DMS153 (cell line): ENCODE results near the gene TRHDE.

Experiments
- DNase-seq: peaks from one replicate; lab custom pipeline; 2025; lab: John Stamatoyannopoulos, UW

Gene TRHDE

DNA sequence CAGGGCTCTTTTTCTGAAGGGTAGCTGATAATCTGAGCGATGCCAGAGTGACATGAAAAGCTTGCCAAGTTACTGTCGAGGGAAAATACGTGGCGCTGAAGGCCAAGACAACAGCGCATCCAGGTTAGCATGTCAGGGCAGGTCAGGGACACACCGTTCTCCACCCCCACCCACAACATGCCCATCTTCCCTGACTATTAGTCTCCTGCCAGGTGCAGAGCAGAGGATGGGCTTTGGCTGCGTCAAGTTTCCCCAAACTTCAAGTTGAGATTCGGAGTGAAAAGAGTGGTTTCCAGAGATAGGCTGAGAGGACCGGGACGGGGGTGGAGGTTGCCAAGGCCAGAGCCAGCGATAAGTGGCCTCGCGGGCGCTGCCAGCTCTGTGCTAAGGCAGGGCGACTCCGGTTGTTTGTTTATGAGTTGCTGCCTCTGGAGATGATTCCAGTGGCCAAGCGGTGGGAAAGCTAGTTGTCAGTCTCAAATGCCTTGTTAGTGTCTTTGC is 1.7 kb downstream of the TRHDE start:
- no peak for DNase-seq

DNA sequence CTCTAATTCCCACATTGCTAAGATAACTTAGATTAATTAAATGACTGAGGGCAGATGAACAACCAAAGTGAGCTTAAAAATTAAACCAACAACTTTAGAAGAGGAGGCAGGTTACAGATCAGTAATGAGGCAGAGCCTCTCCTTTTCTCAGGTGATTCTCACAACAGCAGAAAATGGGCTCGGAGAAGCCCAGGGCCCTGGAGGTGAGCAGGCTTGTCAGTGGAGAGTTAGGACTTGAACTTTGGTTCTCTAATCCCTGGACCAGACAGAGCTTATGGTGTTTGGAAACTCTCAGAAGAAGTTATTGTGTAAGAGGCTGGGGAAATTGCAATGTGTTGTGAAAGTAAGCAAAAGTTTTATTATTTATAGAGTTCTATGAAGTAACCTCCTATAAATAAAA is 2.8 kb downstream of the TRHDE start:
- DNase-seq = no peak

DNA sequence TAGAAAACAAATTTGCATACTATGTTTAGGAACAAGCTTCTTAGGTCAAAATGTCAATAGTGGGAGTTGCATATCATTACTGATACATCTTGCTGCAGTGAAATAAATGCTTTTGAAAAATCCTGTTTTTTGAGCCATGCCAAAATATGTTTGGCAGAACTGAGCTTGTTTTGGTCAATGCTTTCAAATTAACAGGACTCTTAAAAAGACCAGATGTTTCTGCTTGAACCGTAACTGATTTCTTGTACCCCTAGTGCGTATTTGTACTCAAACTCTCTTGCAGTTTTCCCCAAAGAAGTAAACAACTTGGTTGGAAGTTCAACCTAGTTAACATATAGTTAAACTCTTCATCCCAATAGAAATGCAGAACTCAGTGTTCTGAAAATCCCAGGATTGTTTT is 3.4 kb downstream of the TRHDE start:
- no peak for DNase-seq

GRCh38 chr12:72276181-72276805 is 4.1 kb downstream of the TRHDE start:
- no peak for DNase-seq

GRCh38 chr12:72277415-72277814 is 5.2 kb downstream of the TRHDE start:
- DNase-seq = no peak

- DNase-seq = no peak
Measured at GRCh38 chr12:72278894-72279293, 6.7 kb downstream of the TRHDE start.

DNA sequence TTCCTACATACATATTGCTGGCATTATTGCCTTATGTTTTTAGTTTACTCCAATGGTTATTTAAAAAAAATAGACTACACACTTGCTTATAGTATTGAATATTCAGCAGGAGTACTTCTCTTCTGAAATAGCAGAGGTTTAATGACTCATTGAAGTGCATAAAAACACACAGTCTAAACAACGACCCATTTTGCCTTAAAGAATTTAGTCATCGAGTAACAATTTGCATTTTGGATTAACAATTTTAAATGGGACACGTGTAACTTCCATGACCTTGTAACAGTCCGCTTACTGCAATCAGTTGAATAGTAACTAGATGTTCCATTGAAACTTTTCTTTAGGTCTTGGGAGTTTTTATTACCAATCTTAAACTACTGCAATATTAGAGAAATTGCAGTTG is 9.0 kb downstream of the TRHDE start:
- no peak for DNase-seq

DNA sequence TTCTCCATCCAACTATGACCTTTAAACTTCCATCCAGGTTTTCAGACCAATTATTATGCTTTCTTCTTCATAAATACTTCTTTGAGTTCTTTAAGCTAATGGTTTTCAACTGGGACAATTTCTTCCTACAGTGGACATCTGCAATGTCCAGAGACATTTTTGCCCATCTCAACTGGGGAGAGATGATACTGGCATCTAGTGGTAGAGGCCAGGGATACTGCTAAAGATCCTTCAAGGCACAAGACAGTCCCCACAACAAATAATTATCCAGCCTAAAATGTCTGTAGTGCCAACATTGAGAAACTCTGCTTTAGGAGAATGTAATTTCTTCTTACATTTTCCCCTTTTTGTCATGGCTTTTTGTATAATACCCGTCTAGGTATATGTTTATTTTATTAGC is 10.6 kb downstream of the TRHDE start:
- DNase-seq = no peak

DNA sequence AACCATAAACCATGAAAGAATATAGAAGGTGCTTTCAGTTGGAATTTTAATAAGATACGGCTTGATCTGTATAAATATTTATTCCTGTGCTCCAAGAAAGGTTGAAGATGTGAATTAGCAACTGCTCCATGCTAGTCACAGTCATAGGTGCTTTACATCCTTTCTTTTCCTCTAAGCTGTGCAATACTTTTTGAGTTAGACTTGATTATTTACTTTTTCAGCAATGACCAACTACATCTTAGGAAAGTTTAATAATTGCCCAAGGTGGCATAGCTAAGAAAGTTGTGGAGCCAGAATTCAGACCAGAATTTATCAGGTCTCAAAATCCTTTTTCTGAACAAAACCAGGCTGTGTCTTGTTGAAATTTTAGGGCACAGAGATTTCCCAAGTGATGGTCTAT is 13.7 kb downstream of the TRHDE start:
- no peak for DNase-seq

GRCh38 chr12:72286526-72286925 is 14.4 kb downstream of the TRHDE start:
- DNase-seq = no peak

GRCh38 chr12:72288436-72288835 is 16.3 kb downstream of the TRHDE start:
- no peak for DNase-seq

- DNase-seq = no peak
Measured at GRCh38 chr12:72288911-72289310, 16.7 kb downstream of the TRHDE start.

DNA sequence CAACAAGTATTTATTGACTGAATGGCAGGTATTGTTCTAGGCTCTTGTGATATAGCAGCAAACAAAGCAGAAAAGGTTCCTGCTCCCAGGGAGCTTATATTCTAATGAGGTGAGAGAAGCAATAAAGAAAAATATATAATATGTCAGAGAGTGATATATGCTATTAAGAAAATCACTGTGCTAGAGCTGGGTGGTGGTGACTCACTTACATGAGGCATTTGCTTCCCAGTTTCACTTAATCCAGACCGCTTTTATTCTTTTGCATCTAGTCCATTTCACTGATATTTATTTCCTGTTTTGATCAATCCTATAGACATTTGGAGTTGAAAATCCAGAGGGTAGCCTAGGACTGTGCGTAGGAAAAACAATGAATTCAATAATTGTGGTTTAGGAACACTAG is 17.5 kb downstream of the TRHDE start:
- no peak for DNase-seq

- no peak for DNase-seq
Measured at GRCh38 chr12:72291175-72291574, 19.0 kb downstream of the TRHDE start.

DNA sequence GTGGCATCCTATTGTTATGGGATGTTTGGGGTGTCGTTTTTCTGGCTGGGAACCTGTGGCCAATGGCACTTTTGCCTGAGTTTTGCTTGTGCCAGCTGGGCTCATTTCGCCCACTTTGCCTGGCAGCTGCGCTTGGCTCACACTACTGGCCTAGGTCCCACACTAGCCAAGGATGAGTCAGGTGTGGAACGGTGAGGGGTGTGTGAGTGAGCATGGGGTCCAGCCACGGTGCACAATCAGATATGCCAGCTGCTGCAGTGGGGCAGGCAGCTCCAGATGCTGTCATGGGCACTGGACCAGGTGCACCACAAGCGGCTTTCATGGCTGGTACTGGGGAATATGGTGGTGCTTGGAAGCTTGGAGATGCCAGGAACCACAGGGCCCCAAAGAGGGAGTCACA is 21.5 kb downstream of the TRHDE start:
- no peak for DNase-seq

- DNase-seq = no peak
Measured at GRCh38 chr12:72295101-72295500, 22.9 kb downstream of the TRHDE start.

DNA sequence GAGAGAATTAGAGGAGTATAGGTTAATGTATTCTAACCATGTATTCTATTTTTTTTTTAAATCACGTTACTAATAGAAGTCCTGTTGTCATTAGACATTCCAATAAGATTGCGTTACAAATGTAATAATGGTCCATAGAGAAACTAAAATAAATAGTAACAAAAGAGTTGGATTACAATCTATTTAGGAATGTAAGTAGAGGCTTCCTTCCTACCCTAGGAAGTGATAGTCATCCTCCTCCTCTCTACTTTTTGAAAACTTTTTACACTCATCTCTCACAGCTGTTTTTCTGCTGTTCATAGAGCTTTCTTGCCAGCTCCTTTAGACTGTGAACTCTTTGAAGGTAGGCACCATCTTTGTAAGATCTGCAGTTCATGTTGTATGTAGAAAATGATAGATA is 23.6 kb downstream of the TRHDE start:
- DNase-seq = no peak

GRCh38 chr12:72296389-72296788 is 24.2 kb downstream of the TRHDE start:
- DNase-seq = no peak

DNA sequence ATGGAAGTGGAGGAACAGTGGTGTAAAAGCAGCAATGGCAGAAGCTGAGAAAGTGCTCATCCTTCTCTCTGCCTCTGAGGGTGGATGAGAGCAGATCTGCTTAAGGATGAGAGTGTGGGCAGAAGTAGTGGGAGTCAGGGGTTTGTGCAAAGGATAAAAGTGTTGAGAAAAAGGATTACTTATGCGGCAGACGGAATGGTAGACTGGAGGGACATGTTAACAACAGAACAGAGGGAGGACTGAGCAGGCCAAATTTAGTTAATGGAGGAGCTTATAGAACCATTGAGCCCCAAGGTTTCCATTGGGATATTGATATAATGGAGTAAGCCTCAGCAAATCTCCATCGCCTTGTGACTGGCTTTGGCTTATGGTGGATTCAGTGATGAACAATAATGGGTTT is 25.5 kb downstream of the TRHDE start:
- DNase-seq = no peak

DNA sequence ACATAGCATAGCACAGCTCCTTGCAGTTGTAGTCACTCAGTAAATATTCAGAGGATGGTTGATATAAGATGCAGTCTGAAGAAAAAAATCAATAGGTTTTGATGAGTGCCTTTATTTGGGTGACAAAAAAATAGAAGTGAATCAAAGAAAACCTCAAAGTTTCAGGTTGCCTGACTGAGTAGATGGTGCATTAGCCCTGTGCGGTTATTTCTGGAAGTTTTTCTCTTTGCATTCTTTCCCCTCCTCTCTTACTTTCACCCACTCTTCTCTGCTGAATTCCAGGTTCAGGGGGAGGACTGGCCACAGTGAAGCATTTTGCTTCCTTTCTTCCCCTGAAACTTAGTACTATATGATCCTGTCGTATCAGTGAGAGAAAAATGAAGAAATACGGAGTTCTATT is 28.6 kb downstream of the TRHDE start:
- DNase-seq = no peak

- DNase-seq = no peak
Measured at GRCh38 chr12:72304751-72305150, 32.6 kb downstream of the TRHDE start.

DNA sequence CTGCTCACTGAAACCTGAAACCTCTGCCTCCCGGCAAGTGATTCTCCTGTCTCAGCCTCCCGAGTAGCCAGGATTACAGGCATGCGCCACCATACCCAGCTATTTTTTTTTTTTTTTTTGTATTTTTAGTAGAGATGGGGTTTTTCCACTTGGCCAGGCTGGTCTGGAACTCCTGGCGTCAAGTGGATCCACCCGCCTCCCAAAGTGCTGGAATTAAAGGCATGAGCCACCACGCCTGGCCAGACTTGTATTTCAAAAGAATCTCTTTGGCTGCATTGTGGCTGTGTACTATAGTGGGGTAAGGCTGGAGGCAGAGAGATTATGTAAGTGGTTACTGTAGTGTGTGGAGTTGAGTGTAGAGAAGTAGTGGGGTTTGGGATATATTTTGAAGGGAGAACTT is 35.1 kb downstream of the TRHDE start:
- DNase-seq = no peak

DNA sequence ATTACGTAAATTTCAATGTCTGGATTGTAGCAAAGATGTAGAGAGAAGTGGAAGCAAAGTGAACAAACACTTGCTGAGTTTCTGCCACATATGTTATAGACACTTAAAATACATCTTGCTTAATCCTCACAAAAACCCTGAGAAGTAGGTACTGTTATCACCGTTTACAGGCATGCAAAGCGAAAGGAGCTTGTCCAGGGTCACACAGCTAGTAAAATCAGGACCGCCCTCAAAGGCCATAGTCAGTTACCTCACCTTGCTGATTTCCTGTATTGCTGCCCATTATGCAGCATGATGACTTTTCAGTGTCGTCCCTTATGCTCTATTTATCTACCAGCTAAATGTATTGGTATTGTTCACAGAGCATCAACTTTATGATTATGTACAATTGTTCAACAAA is 39.8 kb downstream of the TRHDE start:
- DNase-seq = no peak

DNA sequence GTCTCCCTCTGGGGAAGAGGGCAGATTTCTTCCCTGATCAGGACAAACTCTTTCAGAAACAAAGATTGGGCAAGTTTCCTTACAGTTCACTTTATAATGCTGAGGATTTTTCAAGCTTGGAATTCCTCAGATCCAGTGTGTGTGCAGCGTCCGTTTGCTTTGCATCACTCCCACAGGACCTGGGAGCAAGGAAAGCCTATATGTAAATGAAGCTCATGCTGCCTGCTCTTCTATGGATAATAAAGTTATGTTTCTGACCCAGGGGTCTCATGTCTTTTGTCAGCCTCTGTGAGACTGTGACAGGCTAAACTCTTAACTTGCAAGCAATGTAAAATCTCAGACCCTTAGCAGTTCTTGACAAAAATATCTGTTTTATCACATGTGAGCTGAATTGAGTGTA is 41.6 kb downstream of the TRHDE start:
- no peak for DNase-seq

GRCh38 chr12:72315858-72316257 is 43.7 kb downstream of the TRHDE start:
- DNase-seq = no peak
